ENCODE data around the gene PRKN.

PRKN gene

GRCh38 chr6:161452241-161452640, 1275.3 kb downstream of the PRKN start:
- Mint-ChIP-seq H3K4me3 (no peak overlapping the region), H3K9me3 (no peaks in the 10 kb centered on the region), H3K4me1 (ENCODE audit: low read depth) (no peaks in the 10 kb centered on the region), H3K36me3 (ENCODE audit: low read depth) (no peaks in the 10 kb centered on the region), H3K27me3 (no peaks in the 10 kb centered on the region), H3K27ac (no peak overlapping the region)
- DNase-seq = no peak

GRCh38 chr6:161449521-161449920, 1278.0 kb downstream of the PRKN start:
- Mint-ChIP-seq H3K27me3 (no peaks in the 10 kb centered on the region), H3K36me3 (ENCODE audit: low read depth) (no peaks in the 10 kb centered on the region)
- DNase-seq = no peak

DNA sequence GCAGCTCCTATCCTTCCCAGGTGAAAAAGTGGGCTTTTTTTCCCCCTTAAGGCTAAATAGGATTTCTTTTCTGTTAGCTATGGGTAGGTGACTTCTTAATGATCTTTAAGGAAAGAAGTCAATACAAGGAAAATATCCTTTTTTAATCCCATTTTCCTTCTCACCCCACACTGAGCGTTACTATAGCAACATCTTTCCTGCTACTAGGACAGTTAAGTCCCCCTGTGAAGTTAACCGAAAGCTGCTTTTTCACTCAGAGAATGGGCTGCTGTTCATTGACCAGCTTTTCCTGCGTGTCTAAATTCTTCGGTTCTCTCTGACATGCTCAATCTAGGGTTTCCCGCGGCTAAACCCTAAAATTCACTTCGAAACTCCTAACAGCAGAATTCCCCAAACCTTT, 1280.6 kb downstream of the PRKN start:
- H3K36me3 Mint-ChIP-seq (ENCODE audit: low read depth) = no peaks in the 10 kb centered on the region
- H3K27ac Mint-ChIP-seq = no peak overlapping the region
- H3K4me1 Mint-ChIP-seq (ENCODE audit: low read depth) = no peaks in the 10 kb centered on the region
- no peak overlapping the region for H3K4me3 Mint-ChIP-seq
- H3K9me3 Mint-ChIP-seq = no peaks in the 10 kb centered on the region
- H3K27me3 Mint-ChIP-seq = no peaks in the 10 kb centered on the region
- DNase-seq = no peak

More at GRCh38 chr6:161449521-161449920, 1278.0 kb downstream of the PRKN start:
- Mint-ChIP-seq H3K4me3 (no peak overlapping the region), H3K4me1 (ENCODE audit: low read depth) (no peaks in the 10 kb centered on the region), H3K9me3 (no peaks in the 10 kb centered on the region), H3K27ac (no peak overlapping the region)

DNA sequence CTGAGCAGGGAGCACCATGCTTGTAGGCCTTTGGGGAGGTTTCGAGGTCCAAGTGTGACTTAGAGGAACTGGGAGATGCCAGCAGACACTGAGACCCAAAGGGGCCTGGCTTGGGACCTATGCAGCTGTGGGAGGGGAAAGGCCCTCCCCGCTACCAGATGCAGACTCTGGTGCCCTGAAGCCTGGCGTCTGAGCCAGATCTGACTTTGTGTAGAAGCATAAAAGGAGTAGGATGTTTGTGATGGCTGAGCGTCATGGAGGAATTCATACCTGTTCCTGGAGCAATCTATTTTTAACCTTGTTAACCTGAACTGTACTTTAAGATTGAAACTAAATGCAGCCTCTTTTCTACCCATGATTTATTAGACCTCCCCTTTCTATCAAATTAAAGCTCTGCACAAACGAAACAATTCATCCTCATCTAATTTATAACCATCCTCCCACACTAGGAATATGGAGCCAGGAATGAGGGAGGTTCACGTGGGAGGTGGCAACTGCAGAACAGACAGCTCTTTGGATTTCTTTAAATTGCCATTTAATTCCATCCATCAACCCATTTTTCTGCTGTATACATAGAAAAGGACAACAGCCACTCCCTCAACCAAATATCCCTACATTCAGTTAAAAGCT, 1281.2 kb downstream of the PRKN start:
- no peak for DNase-seq
- H3K4me1 Mint-ChIP-seq (ENCODE audit: low read depth) = no peaks in the 10 kb centered on the region
- no peaks in the 10 kb centered on the region for H3K9me3 Mint-ChIP-seq
- H3K4me3 Mint-ChIP-seq = no peak overlapping the region
- no peaks in the 10 kb centered on the region for H3K27me3 Mint-ChIP-seq
- no peaks in the 10 kb centered on the region for H3K36me3 Mint-ChIP-seq (ENCODE audit: low read depth)
- no peak overlapping the region for H3K27ac Mint-ChIP-seq

GRCh38 chr6:161445021-161445799, 1282.4 kb downstream of the PRKN start:
- no peaks in the 10 kb centered on the region for H3K9me3 Mint-ChIP-seq
- no peaks in the 10 kb centered on the region for H3K4me1 Mint-ChIP-seq (ENCODE audit: low read depth)
- no peak overlapping the region for H3K4me3 Mint-ChIP-seq
- no peaks in the 10 kb centered on the region for H3K36me3 Mint-ChIP-seq (ENCODE audit: low read depth)
- no peaks in the 10 kb centered on the region for H3K27me3 Mint-ChIP-seq
- no peak for DNase-seq
- no peak overlapping the region for H3K27ac Mint-ChIP-seq

- H3K9me3 Mint-ChIP-seq = no peaks in the 10 kb centered on the region
Measured at GRCh38 chr6:161444464-161444863, 1283.1 kb downstream of the PRKN start.

DNA sequence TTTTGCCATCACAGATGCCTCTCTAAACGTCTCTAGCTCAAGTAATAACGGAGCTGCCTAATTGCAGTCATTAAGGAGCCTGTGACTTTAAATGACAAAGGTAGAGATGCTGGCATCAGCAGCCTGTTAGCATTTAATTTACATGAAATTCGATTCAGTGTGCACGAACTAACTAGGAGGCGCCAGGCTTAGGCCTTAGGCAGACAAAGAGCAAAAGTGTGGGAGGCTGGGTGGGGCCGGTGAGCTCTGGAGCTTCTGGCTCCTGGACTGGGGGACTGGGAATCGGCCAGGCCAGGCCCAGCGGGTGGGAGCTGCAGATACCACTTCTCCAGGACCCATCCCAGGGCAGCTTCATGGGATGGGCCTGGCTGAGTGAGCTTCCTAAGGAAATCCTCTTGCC, 1283.7 kb downstream of the PRKN start:
- DNase-seq = no peak
- no peaks in the 10 kb centered on the region for H3K36me3 Mint-ChIP-seq (ENCODE audit: low read depth)
- H3K9me3 Mint-ChIP-seq = no peaks in the 10 kb centered on the region
- no peak overlapping the region for H3K27ac Mint-ChIP-seq
- H3K4me3 Mint-ChIP-seq = no peak overlapping the region
- no peaks in the 10 kb centered on the region for H3K27me3 Mint-ChIP-seq
- H3K4me1 Mint-ChIP-seq (ENCODE audit: low read depth) = no peaks in the 10 kb centered on the region

More at GRCh38 chr6:161444464-161444863, 1283.1 kb downstream of the PRKN start:
- no peak overlapping the region for H3K27ac Mint-ChIP-seq
- no peak for DNase-seq
- H3K4me1 Mint-ChIP-seq (ENCODE audit: low read depth) = no peaks in the 10 kb centered on the region
- no peaks in the 10 kb centered on the region for H3K36me3 Mint-ChIP-seq (ENCODE audit: low read depth)
- H3K4me3 Mint-ChIP-seq = no peak overlapping the region
- no peaks in the 10 kb centered on the region for H3K27me3 Mint-ChIP-seq

GRCh38 chr6:161442420-161442819, 1285.1 kb downstream of the PRKN start:
- Mint-ChIP-seq H3K27ac (no peak overlapping the region), H3K36me3 (ENCODE audit: low read depth) (no peaks in the 10 kb centered on the region), H3K4me1 (ENCODE audit: low read depth) (no peaks in the 10 kb centered on the region), H3K27me3 (no peaks in the 10 kb centered on the region), H3K9me3 (no peaks in the 10 kb centered on the region), H3K4me3 (no peak overlapping the region)
- DNase-seq = no peak

DNA sequence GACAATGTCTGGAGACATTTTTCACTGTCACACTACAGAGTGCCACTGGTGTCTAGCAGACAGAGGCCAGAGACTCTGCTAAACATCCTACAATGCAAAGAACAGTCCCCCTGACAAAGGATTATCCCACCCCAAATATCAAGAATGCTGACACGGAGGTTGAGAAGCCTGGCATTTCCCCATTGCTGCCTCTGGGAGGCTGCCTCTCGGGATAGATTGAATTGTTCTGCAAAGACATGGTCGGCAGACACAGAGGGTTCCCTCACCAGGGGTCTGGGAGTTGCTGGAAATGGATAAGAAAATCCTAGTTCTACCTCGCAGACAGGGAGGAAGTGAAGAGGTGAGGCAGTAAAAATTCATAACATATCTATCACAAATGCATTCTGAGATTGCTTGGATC, 1287.3 kb downstream of the PRKN start:
- Mint-ChIP-seq H3K27ac (no peak overlapping the region), H3K36me3 (ENCODE audit: low read depth) (no peaks in the 10 kb centered on the region), H3K4me3 (no peak overlapping the region), H3K27me3 (no peaks in the 10 kb centered on the region), H3K9me3 (no peaks in the 10 kb centered on the region), H3K4me1 (ENCODE audit: low read depth) (no peaks in the 10 kb centered on the region)
- DNase-seq = no peak

- DNase-seq = no peak
- Mint-ChIP-seq H3K27ac (no peak overlapping the region), H3K36me3 (ENCODE audit: low read depth) (no peaks in the 10 kb centered on the region), H3K4me1 (ENCODE audit: low read depth) (no peaks in the 10 kb centered on the region), H3K4me3 (no peak overlapping the region), H3K27me3 (no peaks in the 10 kb centered on the region), H3K9me3 (no peaks in the 10 kb centered on the region)
Measured at GRCh38 chr6:161439093-161439492, 1288.5 kb downstream of the PRKN start.

DNA sequence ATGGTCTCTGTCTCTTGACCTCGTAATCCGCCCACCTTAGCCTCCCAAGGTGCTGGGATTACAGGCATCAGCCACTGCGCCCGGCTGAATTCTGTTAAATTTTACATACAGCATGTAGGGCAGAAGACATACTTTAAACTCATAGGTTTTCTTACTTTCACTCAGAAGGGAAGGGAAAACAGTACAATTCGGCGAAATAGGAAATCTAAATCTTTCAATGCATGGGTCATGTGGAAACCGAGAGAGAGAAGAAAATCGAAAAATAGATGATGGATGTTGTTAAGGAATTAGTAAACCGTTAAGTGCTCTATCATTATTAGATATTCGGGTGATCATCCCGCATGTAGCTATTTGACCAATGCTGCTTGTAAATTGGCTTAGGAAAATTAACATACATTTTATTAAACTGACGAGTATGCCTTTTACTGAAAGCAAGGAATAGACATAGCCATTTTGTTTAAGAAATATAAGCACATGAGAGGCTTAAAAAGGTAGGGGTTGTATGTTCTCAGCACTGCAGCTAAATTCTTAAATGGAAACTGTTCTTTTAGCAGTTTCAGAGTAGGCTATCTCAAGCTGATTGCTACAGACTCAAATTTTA, 1289.0 kb downstream of the PRKN start:
- Mint-ChIP-seq H3K27ac (no peak overlapping the region), H3K36me3 (ENCODE audit: low read depth) (no peaks in the 10 kb centered on the region), H3K27me3 (no peaks in the 10 kb centered on the region), H3K9me3 (no peaks in the 10 kb centered on the region), H3K4me3 (no peak overlapping the region), H3K4me1 (ENCODE audit: low read depth) (no peaks in the 10 kb centered on the region)
- no peak for DNase-seq

DNA sequence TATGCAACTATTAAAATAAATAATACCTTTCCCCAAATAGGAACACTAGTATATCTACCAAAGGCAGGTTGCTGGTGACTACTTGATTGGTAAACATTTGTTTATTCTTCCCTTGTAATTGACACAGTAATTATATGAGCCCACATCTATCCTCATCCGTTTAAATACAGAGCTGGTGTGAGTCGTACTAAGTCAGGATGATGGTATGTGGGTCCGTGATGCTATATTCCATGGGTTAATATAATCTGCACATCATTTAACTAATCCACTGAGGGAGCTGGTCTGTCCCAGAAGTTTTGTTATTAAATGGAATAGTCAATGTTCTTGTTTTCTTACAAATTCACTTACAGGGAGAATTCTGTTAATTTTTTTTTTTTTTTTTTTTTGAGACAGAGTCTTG, 1289.7 kb downstream of the PRKN start:
- H3K9me3 Mint-ChIP-seq = no peaks in the 10 kb centered on the region
- H3K36me3 Mint-ChIP-seq (ENCODE audit: low read depth) = no peaks in the 10 kb centered on the region
- DNase-seq = no peak
- no peak overlapping the region for H3K4me3 Mint-ChIP-seq
- no peak overlapping the region for H3K27ac Mint-ChIP-seq
- no peaks in the 10 kb centered on the region for H3K4me1 Mint-ChIP-seq (ENCODE audit: low read depth)
- no peaks in the 10 kb centered on the region for H3K27me3 Mint-ChIP-seq

GRCh38 chr6:161436106-161436876, 1291.3 kb downstream of the PRKN start:
- Mint-ChIP-seq H3K9me3 (no peaks in the 10 kb centered on the region), H3K27ac (no peak overlapping the region), H3K36me3 (ENCODE audit: low read depth) (no peaks in the 10 kb centered on the region), H3K27me3 (no peaks in the 10 kb centered on the region), H3K4me3 (no peak overlapping the region), H3K4me1 (ENCODE audit: low read depth) (no peaks in the 10 kb centered on the region)
- no peak for DNase-seq

- Mint-ChIP-seq H3K9me3 (no peaks in the 10 kb centered on the region), H3K27ac (no peak overlapping the region), H3K27me3 (no peaks in the 10 kb centered on the region), H3K4me1 (ENCODE audit: low read depth) (no peaks in the 10 kb centered on the region), H3K4me3 (no peak overlapping the region), H3K36me3 (ENCODE audit: low read depth) (no peaks in the 10 kb centered on the region)
- no peak for DNase-seq
Measured at GRCh38 chr6:161435748-161436070, 1291.9 kb downstream of the PRKN start.
